SKM-1 (cell line): ENCODE measurements around the gene ZNF135.

Source experiments
- DNase-seq: peaks from one replicate; lab custom pipeline; 2025; ENCODE audit not compliant: unreplicated experiment; lab: John Stamatoyannopoulos, UW

ZNF135 gene

DNA sequence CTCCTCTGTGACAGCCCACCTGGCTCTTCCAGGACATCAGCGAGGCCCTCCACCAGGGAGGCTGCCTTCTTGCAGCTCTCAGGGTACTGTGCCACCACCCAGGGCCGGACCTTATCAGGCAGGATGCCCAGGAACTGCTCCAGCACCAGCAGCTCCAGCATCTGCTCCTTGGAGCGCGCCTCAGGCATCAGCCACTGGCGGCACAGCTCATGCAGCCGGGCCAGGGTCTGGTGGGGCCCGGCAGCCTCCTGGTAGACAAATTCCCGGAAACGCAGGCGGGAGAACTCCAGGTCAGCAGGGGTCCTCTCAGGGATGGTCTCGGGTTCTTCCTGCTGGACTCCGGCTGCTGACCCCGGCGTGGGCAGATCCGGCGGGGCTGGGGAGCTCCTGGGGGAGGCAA lies 30.8 kb downstream of the ZNF135 start:
- no peak for DNase-seq

DNA sequence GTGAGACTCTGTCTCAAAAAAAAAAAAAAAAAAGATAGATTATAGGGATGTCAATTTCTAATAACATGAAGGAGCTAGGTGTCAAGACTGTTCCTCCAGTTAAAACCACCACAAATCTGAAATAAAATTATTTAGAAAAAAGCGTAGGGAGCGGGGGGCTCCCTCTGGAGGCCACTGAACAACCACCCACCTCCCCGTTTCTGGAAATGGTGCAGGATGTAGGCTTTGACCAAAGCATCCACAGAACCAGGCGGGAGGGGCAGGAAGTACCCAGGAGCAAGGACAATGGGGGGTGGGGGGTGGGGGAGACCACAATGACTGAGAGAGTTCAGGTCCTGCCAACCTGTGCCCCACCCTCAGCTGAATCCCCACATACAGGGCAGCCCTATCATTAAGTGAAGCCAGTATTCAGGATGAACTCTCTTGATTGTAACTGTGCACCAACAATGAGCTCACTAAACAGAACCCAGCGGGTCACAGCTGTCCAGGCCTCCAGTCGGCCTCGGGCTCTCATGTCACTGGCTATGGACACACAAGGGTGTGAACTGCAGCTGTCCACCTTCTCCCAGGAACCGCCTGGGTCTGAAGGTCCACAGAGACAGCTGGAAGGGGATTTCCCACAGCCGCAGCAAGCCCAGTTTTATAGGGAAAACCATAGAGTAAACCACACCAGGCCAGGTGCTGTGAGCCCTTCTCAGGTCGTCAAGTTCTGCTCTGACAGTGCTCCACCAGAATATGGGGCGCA lies 32.3 kb downstream of the ZNF135 start:
- DNase-seq: no peak

DNA sequence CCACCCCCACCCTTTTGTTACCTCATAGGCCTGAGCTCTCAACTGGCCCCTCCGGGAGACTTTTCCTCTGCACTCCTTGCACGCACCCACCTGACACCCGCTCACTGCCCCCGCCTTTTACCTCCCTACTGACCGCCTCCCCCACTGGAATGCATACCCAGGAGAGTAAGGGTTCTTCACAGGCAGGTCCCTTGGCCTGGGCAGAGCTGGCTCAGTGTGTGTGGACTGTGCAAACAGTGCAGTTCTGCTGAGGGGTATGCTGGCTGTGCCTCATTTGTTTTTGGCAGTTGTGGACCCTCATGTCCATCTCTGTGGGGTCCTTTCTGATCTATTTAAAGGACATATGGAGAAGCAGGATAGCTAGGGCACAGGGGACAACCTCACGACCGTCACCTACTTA lies 34.0 kb downstream of the ZNF135 start:
- no peak for DNase-seq

DNA sequence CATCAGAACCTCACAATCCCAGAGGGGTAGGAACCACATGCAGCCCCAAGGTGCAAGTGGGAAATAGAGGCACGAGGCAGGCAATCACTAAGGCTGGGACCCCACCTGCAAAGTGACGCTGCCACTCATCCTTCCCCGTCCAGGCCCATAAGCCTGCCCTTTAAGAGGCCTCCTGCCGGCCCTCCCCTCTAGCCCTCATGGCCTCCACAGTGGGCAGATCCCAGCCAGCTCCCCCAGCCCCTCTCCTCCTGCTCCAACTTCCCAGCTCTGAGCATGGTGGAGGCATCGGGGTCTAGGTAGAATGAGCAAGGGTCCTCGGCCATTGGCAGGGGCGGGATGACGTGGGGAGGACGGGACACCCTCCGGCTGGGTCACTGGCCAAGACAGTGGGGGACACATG lies 36.2 kb downstream of the ZNF135 start:
- no peak for DNase-seq

DNA sequence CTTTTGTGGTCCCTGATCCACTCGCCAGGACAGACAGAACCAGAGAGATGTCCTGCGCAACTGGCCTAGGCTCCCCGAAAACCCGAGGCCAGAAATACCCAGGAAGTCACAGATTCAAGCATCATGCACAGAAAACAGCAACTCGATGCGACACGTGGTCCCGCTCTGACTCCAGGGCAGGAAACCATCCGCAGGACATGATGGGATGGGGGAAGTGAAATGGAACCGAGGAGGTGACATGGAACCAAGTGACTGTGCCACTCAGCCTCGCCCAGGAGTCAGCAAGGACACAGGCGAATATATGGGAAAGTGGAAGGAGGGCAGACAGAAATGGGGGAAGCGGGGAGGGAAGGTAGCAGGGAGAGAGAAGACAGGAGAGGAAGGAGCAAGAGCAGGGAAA lies 37.8 kb downstream of the ZNF135 start:
- DNase-seq: no peak

DNA sequence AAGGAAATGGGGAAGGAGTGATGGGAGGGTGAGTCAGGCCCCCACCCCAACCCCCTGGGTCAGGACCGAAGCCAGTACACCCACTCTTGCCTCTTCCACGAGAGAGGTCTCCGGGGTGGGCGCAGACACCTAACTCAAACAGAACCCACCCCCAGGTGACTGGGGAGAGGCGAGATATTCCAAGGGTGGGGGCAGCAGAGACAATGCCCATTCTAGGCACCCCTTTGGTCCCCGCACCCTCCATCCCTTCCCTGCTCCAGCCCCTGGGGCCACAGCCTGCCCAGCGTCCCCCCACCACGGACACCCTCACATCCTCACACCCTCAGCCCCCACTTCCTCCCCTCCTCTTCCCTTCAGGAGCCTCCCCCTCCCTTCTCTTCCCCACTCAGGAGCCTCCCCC lies 38.3 kb downstream of the ZNF135 start:
- DNase-seq: no peak

DNA sequence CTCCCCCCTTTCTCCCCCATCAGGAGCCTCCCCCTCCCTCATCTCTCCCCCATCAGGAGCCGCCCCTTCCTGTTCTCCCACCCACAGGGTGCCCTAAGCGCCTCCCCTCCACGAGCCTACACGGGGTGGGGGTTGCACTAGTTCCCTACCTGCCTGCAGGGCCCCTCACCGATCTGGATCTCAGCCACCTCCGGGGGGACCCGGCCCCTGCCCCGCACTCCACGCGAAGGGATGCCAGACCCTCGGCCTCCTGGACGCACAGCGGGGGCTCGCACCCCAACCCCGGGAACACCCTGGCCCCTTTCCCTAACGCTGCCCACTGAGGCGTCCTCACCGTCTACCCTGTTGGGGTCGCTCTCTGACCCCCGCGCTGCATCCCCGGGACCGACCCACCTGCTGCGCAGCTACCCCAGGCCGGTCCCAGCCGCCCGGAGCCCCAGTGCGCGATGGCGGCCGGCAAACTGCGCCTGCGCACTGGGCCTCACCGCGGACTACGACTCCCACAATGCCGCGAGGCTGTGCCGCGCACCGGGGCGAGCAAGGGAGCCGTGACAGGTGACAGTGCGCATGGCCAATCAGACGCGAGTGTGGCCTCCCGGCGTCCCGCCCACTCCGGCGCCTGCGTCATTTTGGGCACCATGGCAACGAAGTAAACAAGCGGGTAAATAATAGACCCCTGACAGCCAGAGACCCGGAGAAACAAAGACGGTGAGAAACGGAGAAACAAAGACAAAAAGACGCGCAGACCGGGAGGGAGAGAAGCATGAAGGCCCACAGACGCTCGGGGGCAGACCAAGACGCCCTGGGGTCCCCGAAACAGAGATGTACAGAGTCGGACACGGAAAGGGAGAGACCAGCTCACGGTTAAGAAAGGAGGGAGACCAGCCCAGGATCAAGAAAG lies 38.9 kb downstream of the ZNF135 start, which contains the start of gene ZSCAN18:
Gene ZSCAN18 (minus strand): TSS at position 451 of the 901 bp plus-strand sequence. CDS start 7,964 bp downstream, outside the sequence.
- DNase-seq: no peak

DNA sequence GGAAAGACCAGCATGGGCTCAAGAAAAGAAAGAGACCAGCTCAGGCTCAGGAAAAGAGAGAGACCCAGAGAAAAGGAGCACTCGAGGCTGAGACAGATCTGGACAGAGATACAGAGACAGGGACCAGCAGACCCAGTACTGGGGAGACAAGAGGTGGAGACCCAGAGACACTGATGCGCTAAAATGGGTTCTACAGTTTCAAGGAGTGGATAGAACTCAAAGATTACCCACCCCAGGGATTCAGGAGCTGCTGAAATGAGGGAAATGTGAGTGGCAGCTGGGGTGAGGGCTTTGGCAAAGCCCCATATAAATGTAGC lies 39.6 kb downstream of the ZNF135 start:
- DNase-seq: no peak

DNA sequence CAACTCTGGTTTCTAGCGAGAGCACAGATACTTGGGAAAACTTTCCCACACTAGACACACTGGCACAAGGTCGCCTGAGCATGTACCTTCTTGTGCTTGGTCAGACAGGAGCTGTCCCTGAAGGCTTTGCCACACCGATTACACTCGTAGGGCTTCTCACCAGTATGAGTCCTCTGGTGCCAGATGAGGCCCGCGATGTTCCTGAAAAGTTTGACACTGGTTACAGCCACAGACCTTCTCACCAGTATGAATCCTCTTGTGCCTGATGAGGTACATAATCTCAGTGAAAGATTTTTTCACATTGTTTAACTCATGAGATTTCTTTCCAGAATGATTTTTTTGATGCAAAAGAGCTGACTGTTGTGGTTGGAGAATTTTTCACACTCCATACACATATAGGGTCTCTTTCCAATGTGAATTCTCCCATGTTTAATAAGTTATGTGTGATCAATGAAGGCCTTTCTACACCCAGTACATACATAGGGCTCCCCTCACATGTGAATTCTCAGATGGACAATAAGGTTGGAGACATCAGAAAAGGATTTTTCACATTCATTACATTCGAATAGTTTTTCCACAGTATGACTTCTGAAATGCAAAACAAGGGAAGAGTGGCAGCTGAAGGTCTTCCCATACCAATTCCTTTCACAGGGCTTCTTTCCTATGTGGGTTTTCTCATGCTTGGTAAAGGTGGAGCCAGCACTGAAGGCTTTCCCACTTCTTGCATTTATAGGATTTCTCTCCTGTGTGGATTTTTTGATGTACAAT lies 48.9 kb downstream of the ZNF135 start:
- no peak for DNase-seq

DNA sequence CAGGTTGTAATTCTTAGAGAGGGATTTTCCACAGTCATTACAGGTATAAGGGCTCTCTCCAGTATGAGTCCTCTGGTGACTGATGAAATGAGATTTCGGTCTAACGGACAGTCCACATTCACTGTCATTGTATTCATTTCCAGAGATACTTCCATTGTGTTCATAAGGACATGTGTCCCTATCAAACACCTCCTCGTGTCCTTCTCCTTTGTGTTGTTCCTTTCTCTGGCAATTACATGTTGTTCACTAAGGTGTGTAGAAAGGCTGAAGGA lies 49.4 kb downstream of the ZNF135 start:
- DNase-seq: no peak

DNA sequence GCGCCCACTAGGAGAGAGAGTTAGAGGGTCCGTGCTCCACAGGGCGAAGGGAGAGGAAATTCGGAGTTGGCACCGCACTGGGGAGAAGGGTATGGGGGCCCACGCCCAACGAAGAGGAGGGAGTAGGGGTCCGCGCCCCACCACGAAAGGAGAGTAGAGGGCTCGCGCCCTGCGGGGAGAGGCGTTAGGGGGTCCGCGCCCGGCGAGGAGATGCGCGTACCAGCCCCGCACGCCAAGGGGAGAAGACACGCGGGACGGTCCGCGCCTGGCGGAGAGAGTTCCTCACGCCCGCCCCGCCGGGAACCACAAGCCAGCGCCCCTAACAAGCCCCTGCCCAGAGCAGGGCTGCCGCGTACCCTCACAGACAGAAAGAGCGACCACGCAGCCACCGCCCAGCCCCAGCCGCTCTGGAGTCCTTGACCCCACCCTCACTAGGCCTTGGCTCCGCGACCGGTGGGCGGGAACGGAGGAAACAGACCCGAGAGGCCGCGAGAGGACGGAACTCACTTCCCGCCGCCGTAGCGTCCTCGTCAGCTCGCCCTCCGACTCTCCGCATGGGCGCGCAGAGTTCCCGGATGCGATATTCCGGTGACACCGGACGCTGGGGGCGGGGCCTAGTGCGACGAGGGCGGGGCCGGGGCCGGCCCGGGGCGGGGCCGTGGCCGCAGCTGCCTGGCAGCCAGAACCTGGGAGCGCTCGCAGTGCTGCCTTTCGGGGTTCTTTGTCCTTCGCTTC lies 58.9 kb downstream of the ZNF135 start:
- DNase-seq: no peak

DNA sequence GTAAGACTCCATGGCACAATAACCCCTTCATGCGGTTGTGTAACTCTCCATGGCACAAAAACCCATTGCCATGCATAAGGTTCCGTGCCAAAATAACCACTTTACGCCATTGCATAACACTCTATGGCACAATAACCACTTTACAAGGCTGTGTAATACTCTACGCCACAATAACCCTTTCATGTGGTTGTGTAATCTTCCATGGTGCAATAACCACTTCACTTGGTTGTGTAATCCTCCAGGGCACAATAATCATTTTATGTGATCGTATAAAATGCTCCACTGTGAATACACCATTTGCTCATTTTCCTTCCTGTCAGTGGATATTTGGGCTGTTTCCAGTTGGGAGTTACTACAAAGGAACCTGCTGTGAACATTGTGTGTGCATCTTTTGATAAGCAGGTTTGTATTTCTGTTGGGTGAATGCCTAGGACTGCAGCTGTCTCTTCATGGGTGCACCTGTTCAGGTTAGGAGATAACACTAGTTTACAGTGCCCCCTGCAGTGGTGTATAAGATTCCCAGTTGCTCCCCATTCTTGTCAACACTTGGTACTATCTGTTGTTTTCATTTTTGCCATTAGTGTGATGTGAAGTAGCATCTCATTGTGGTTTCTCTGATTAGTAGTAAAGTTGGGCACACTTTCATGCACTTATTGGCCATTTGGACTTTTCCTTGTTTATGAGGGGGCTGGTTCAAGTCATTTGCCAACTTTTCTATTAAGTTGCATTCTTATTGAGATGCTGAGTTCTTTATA lies 60.1 kb downstream of the ZNF135 start:
- no peak for DNase-seq
